Measurements from ENCODE around the gene AQP7. TPM values are rescaled to one million over a fixed set of nuclear protein-coding genes. Genes with fewer than 3 reads are reported as not detected.

AQP7 gene
- 0.13 TPM in 1 of 2 replicates, not detected in the other for total RNA-seq

GRCh38 chr9:33402371-33402770, at the start of gene AQP7:
Gene AQP7 (minus strand): TSS chr9:33402568. CDS start chr9:33401262, 1,306 bp downstream.

DNA sequence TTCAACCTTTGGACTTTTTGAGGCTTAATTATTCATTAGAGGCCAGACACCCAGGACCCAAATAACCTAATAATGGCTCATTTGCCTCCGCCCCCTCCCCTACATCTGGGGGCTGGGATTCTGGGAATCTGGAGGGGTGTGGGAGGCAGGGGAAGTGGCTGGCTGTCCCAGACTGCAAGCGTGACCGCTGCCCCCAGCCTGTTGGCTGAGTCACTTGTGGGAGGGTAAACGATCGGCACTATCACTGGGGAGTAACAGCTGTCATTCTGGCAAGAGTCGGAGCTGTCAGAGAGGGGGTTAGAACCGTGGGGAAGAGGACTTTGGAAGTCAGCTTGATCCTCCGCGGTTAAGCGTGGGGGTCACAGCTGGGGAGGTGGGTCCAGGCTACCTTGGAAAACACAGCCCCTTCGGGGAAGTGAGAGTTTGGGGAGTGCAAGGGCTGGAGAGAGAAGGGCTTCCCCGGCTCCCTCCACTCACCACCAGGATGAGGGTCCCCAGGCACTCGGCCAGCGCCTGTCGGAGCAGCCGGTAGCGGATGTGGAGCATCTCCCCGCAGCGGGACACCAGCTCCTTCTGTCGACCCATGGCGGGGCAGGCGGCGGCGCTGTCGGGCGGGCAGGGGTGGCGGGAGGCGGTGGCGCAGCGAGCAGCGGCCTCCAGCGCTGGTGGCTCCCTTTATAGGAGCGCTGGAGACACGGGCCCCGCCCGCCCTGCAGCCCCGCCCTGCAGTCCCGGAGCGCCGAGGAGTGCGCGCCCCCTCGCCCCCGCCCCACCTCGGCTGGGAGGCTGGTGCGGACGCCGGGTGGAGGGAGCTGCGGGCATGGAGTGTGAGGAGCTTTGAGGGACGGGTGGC, 44.8 kb upstream of the AQP7 start, which contains the start of gene AQP3:
AQP3 (minus strand) TSS at position 648 of the 853 bp plus-strand sequence; CDS start at position 585, 63 bp downstream.

Small RNA genes lying within 50 kb of the gene (small RNA-seq; reads per million reads assigned to genes)
- gene AL356218.2 (not detected), gene RF00019 (not detected)

Other genes with a start within 250 kb of the AQP7 start
- 35.2 and 39.3 TPM in 2 replicates for gene B4GALT1, start 235.2 kb downstream of the AQP7 start, total RNA-seq
- gene SPINK4, start 162.4 kb downstream of the AQP7 start, total RNA-seq, result not detected in 2 replicates
- gene BAG1, start 137.9 kb downstream of the AQP7 start, total RNA-seq, result 57.5 and 58.1 TPM in 2 replicates
- gene CHMP5, start 137.5 kb downstream of the AQP7 start, total RNA-seq, result 73.2 and 77.4 TPM in 2 replicates
- 24.6 and 27.1 TPM in 2 replicates for gene NFX1, start 112.1 kb downstream of the AQP7 start, total RNA-seq
- 0.36 TPM in 1 of 2 replicates, not detected in the other for gene AQP3, start 45.0 kb upstream of the AQP7 start, total RNA-seq
- gene NOL6, start 71.4 kb upstream of the AQP7 start, total RNA-seq, result 35.2 and 35.7 TPM in 2 replicates
- gene ANKRD18B, start 121.7 kb upstream of the AQP7 start, total RNA-seq, result 2.7 and 4.7 TPM in 2 replicates